DMS153 (cell line): ENCODE measurements around the gene CDK12.

Experiments
- DNase-seq: peaks from one replicate; lab custom pipeline; 2025; lab: John Stamatoyannopoulos, UW

The CDK12 gene

DNA sequence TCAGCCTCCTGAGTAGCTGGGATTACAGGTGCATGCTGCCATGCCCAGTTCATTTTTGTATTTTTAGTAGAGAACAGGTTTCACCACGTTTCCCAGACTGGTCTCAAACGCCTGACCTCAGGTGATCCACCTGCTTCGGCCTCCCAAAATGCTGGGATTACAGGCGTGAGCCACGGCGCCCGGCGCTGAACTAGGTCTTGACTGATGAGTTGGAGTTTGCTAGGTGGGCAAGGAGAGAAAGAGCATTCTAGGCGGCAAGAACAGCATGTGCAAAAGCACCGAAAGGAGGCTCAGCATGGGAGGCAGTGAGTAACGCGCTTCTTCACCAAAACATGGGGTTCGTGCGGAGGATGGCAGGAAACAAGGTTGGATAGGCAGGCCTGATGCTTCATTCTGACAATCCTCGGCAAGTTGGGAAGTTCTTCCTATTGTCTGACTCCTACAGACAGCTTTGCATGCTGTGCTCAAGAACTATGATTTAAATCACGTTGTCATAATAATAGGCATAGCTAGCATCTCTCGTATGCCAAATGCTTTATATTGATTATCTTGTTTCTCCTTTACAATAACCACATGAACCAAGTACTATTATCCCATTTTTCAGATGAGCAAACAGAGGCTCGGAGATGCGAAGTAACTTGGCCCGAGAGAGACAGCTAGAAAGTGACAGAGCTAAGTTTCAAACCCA is 119.9 kb downstream of the CDK12 start:
- no peak for DNase-seq

GRCh38 chr17:39581759-39582085 is 120.4 kb downstream of the CDK12 start:
- no peak for DNase-seq

DNA sequence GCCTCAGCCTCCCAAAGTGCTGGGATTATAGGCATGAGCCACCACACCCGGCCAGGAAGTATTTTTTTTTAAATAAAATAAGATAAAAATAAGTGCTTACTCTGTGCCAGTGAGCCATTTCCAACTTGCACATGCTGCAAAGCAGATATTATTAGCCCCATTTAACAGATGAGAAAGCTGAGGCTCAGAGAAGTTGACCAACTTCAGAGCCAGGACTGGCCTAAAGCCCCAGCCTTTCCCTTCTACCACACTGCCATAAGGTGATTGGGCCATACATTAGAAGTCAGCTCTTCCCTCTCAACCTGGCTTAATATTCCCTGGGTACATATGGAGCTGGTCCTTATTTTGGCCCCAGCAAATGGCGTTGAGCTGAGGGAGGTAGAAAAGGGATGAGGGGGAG is 121.4 kb downstream of the CDK12 start:
- DNase-seq, result no peak
